A673 (cell line): ENCODE measurements around the gene SACS. TPM values are rescaled to one million over a fixed set of nuclear protein-coding genes. Genes with fewer than 3 reads are reported as not detected.

Source experiments
- BruUV-seq: library from RNA; stranded (reverse); fragments of 400-500 nt; replicated peaks from 2 replicates; lab custom pipeline; 2021; lab: Mats Ljungman, UMichigan
- CTCF ChIA-PET: fragments of 300-600 bp; sonication (Branson Sonifier 250); formaldehyde crosslinking; loops from one replicate; lab custom pipeline; 2022; ENCODE audit warnings: antibody characterized with exemption; lab: Charles Lee
- POLR2A ChIA-PET: fragments of 300-600 bp; sonication (Branson Sonifier 250); formaldehyde crosslinking; loops from one replicate; lab custom pipeline; 2022; ENCODE audit warnings: antibody characterized with exemption; ENCODE audit not compliant: low non-redundant PET; lab: Charles Lee
- DNase-seq: peaks from one replicate; pipeline ENCODE4 v3.0.0-alpha.2; 2015; ENCODE audit warnings: low spot score
- H3K27ac ChIP-seq: fragments of 200-600 bp; sonication (generic); 2 replicates; pipeline ENCODE4 v1.5.1; 2016; ENCODE audit warnings: mixed run types, low read depth, mild to moderate bottlenecking, mixed read lengths, antibody characterized with exemption, low read length; ENCODE audit not compliant: poor library complexity, severe bottlenecking
- H3K27me3 ChIP-seq: fragments of 200-600 bp; sonication (generic); replicated peaks from 2 replicates; pipeline ENCODE4 v1.6.1; 2017; ENCODE audit warnings: mixed run types, low read depth, mild to moderate bottlenecking, mixed read lengths, antibody characterized with exemption, low read length; ENCODE audit not compliant: insufficient read depth, poor library complexity
- H3K36me3 ChIP-seq: fragments of 200-600 bp; sonication (generic); 2 replicates; pipeline ENCODE4 v1.6.1; 2016; ENCODE audit warnings: mixed run types, mild to moderate bottlenecking, mixed read lengths, antibody characterized with exemption, low read length; ENCODE audit not compliant: insufficient read depth, poor library complexity, severe bottlenecking
- H3K4me1 ChIP-seq: fragments of 200-600 bp; sonication (generic); 2 replicates; pipeline ENCODE4 v1.6.1; 2017; ENCODE audit warnings: mixed run types, mild to moderate bottlenecking, mixed read lengths, antibody characterized with exemption, low read length; ENCODE audit not compliant: insufficient read depth, poor library complexity, severe bottlenecking
- H3K4me3 ChIP-seq: fragments of 200-600 bp; sonication (generic); 2 replicates; pipeline ENCODE4 v1.5.1; 2016; ENCODE audit warnings: low read depth, mixed run types, mild to moderate bottlenecking, mixed read lengths, low read length; ENCODE audit not compliant: poor library complexity, severe bottlenecking
- H3K9me3 ChIP-seq: fragments of 200-600 bp; sonication (generic); 2 replicates; pipeline ENCODE4 v1.6.1; 2016; ENCODE audit warnings: mixed run types, low read depth, mild to moderate bottlenecking, mixed read lengths, antibody characterized with exemption, low read length; ENCODE audit not compliant: poor library complexity, severe bottlenecking
- EZH2 ChIP-seq: fragments of 200-600 bp; sonication (generic); IDR thresholded peaks from 2 replicates; pipeline ENCODE4 v1.6.1; 2017; ENCODE audit warnings: borderline replicate concordance, low read depth, mild to moderate bottlenecking, mixed read lengths, antibody characterized with exemption, low read length; ENCODE audit not compliant: poor library complexity, severe bottlenecking
- intact Hi-C: fragments of 100-400 bp; cut with micrococcal nuclease; formaldehyde crosslinking; loops from one replicate; pipeline ENCODE4 v1.10.0; 2022; ENCODE audit not compliant: unreplicated experiment
- total RNA-seq: library from RNA; stranded (reverse); gene quantifications from 2 replicates; pipeline ENCODE4 v1.2.3, GENCODE V29; 2021
- TF ChIP-seq, protein P1 (sequence below): fragments of 300-800, 200-600 bp; sonication (generic); conservative IDR thresholded peaks from 2 replicates; pipeline ENCODE4 v1.5.1; 2017; ENCODE audit warnings: low read depth, mild to moderate bottlenecking, antibody characterized with exemption, low read length, moderate library complexity, mixed read lengths

SACS gene
- total RNA-seq, 1 experiment from 2014 or later, result 35.9 TPM

DNA sequence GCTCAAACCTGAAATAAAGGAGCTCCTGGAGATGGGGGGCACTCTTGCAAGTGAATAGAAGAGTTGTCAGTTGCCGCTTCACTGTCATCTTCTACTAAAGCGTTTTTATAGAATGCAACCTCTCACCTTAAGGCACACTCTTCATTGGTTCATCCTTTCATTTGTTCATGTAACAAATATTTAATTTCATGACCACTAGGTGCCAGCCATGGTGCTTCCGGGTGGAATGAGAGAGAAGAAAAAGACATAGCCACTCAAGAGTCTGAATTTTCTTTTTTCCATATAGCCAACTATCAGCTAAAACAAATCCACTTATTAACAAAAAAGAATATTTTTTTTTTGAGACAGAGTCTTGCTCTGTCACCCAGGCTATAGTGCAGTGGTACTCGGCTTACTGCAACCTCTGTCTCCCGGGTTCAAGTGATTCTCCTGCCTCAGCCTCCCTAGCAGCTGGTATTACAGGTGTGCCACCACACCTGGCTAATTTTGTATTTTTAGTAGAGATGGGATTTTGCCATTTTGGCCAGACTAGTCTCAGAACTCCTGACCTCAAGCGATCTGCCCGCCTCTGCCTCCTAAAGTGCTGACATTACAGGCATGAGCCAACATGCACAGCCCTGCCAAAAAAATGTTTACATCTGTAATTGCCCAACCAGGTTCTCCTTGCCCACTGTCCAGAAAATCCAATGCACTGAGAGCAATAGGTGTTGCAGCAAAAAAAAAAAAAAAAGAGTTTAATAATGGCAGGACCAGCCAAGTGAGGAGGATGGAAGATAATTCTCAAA lies 22.1 kb upstream of the SACS start:
- no peaks in the 10 kb centered on the region for H3K9me3 ChIP-seq
- H3K4me3 ChIP-seq, result no peak overlapping the region
- BruUV-seq, result no TSS peak
- intact Hi-C loops, result no loop called here
- H3K4me1 ChIP-seq, result no peaks in the 10 kb centered on the region
- no peaks in the 10 kb centered on the region for H3K36me3 ChIP-seq
- POLR2A ChIA-PET, result no interaction called here
- TF ChIP-seq EZH2, result no peak
- TF ChIP-seq, protein P1, sequence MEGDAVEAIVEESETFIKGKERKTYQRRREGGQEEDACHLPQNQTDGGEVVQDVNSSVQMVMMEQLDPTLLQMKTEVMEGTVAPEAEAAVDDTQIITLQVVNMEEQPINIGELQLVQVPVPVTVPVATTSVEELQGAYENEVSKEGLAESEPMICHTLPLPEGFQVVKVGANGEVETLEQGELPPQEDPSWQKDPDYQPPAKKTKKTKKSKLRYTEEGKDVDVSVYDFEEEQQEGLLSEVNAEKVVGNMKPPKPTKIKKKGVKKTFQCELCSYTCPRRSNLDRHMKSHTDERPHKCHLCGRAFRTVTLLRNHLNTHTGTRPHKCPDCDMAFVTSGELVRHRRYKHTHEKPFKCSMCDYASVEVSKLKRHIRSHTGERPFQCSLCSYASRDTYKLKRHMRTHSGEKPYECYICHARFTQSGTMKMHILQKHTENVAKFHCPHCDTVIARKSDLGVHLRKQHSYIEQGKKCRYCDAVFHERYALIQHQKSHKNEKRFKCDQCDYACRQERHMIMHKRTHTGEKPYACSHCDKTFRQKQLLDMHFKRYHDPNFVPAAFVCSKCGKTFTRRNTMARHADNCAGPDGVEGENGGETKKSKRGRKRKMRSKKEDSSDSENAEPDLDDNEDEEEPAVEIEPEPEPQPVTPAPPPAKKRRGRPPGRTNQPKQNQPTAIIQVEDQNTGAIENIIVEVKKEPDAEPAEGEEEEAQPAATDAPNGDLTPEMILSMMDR, result no peak
- no peak overlapping the region for H3K27ac ChIP-seq
- H3K27me3 ChIP-seq, result no peaks in the 10 kb centered on the region
- CTCF ChIA-PET, result no interaction called here
- DNase-seq, result no peak

- Histone ChIP-seq H3K4me3 (no peak overlapping the region), H3K36me3 (no peaks in the 10 kb centered on the region), H3K4me1 (no peaks in the 10 kb centered on the region), H3K27me3 (no peaks in the 10 kb centered on the region), H3K27ac (no peak overlapping the region), H3K9me3 (no peaks in the 10 kb centered on the region)
- POLR2A ChIA-PET, result no interaction called here
- CTCF ChIA-PET, result no interaction called here
- no peak for DNase-seq
- TF ChIP-seq, protein P1, result no peak
- no peak for TF ChIP-seq EZH2
- BruUV-seq, result no TSS peak
- intact Hi-C loops, result no loop called here
Observed at GRCh38 chr13:23453132-23453531, 19.6 kb upstream of the SACS start.

- Histone ChIP-seq H3K27ac (no peak overlapping the region), H3K4me3 (no peak overlapping the region), H3K9me3 (no peaks in the 10 kb centered on the region), H3K4me1 (no peaks in the 10 kb centered on the region), H3K27me3 (no peaks in the 10 kb centered on the region), H3K36me3 (no peaks in the 10 kb centered on the region)
- TF ChIP-seq EZH2, result no peak
- TF ChIP-seq, protein P1, result no peak
- BruUV-seq, result no TSS peak
- DNase-seq, result no peak
- intact Hi-C loops, result no loop called here
- ChIA-PET CTCF (no interaction called here), POLR2A (no interaction called here)
Observed at GRCh38 chr13:23450340-23451046, 17.0 kb upstream of the SACS start.
